GM12878 (cell line): ENCODE measurements around the gene CUL5. TPM values are rescaled to one million over a fixed set of nuclear protein-coding genes. Genes with fewer than 3 reads are reported as not detected.

Experiments used
- ATAC-seq: fragments of 200-7000 bp; cut with Tn5 transposase; 3 replicates; pipeline ENCODE4 v1.9.1; 2020; ENCODE audit warnings: mild to moderate bottlenecking, moderate library complexity
- BruUV-seq: library from RNA; stranded (reverse); fragments of 400-500 nt; replicated peaks from 2 replicates; lab custom pipeline; 2021; lab: Mats Ljungman, UMichigan
- CTCF ChIA-PET: fragments of 300-600 bp; sonication (Branson Sonifier 250); formaldehyde crosslinking; extraction: SDS; loops from one replicate; lab custom pipeline; 2021; ENCODE audit warnings: inconsistent platforms; lab: Yijun Ruan, JAX
- POLR2A ChIA-PET: fragments of 350-600 bp; formaldehyde crosslinking; extraction: SDS; loops from one replicate; lab custom pipeline; 2021; ENCODE audit warnings: inconsistent platforms; lab: Charles Lee
- RAD21 ChIA-PET: fragments of 300-600 bp; sonication (Branson Sonifier 250); formaldehyde crosslinking; loops from one replicate; lab custom pipeline; 2023; ENCODE audit warnings: antibody characterized with exemption; ENCODE audit not compliant: unreplicated experiment; lab: Charles Lee
- SMC1A ChIA-PET: fragments of 300-600 bp; sonication (Branson Sonifier 250); formaldehyde crosslinking; loops from one replicate; lab custom pipeline; 2023; ENCODE audit not compliant: unreplicated experiment, uncharacterized antibody; lab: Charles Lee
- DNase-seq: peaks from one replicate; pipeline ENCODE4 v3.0.0-alpha.2; 2011; ENCODE audit warnings: low read depth, low spot score
- FAIRE-seq: peaks from 3 replicates; lab custom pipeline; 2011; peaks lifted over from hg19 to GRCh38; lab: Jason Lieb, UNC
- H2AFZ ChIP-seq: 2 replicates; pipeline ENCODE4 v1.6.0; 2011; ENCODE audit warnings: low read depth, low read length, control low read depth; ENCODE audit not compliant: control insufficient read depth
- H3K27ac ChIP-seq: 2 replicates; pipeline ENCODE4 v1.5.1; 2011; ENCODE audit warnings: control low read depth; ENCODE audit not compliant: control insufficient read depth, insufficient read depth
- H3K27me3 ChIP-seq, 2 experiments: replicated peaks in 1 of 2; 2 replicates each; pipeline versions ENCODE4 v1.6.0 to v1.6.1; 2011; ENCODE audit warnings: low read length in 1 of 2; ENCODE audit not compliant: control insufficient read depth in 2 of 2, insufficient read depth in 2 of 2
- H3K36me3 ChIP-seq, 2 experiments: 2 replicates each; pipeline ENCODE4 v1.5.1; 2011; ENCODE audit warnings: low read length in 1 of 2; ENCODE audit not compliant: control insufficient read depth in 2 of 2, insufficient read depth in 2 of 2
- H3K4me1 ChIP-seq: 2 replicates; pipeline ENCODE4 v1.6.1; 2011; ENCODE audit warnings: mild to moderate bottlenecking, low read length, moderate library complexity, mixed read lengths; ENCODE audit not compliant: control insufficient read depth, insufficient read depth
- H3K4me2 ChIP-seq: 2 replicates; pipeline ENCODE4 v1.6.0; 2011; ENCODE audit warnings: control low read depth; ENCODE audit not compliant: control insufficient read depth, insufficient read depth
- H3K4me3 ChIP-seq: fragments of 200-600 bp; sonication (generic); 2 replicates; pipeline ENCODE4 v1.5.1; 2016
- H3K79me2 ChIP-seq: 2 replicates; pipeline ENCODE4 v1.6.0; 2011; ENCODE audit warnings: low read length; ENCODE audit not compliant: control insufficient read depth, insufficient read depth
- H3K9ac ChIP-seq: 2 replicates; pipeline ENCODE4 v1.8.0; 2011; ENCODE audit warnings: low read length, control low read depth, mixed read lengths; ENCODE audit not compliant: control insufficient read depth, insufficient read depth
- H3K9me3 ChIP-seq: replicated peaks from 3 replicates; pipeline ENCODE4 v1.5.1; 2011; ENCODE audit warnings: mild to moderate bottlenecking, low read length; ENCODE audit not compliant: control insufficient read depth, insufficient read depth
- H4K20me1 ChIP-seq: 2 replicates; pipeline ENCODE4 v1.6.0; 2011; ENCODE audit not compliant: control insufficient read depth, insufficient read depth
- CHD4 ChIP-seq: fragments of 200-600 bp; sonication (generic); IDR thresholded peaks from 2 replicates; pipeline ENCODE4 v1.6.1; 2016; ENCODE audit warnings: mild to moderate bottlenecking
- MLLT1 ChIP-seq: fragments of 450-650 bp; IDR thresholded peaks from 2 replicates; pipeline ENCODE4 v1.6.1; 2016; ENCODE audit warnings: mild to moderate bottlenecking
- MYC ChIP-seq: IDR thresholded peaks from 2 replicates; pipeline ENCODE4 v1.6.1; 2011; ENCODE audit warnings: mild to moderate bottlenecking, low read length, moderate library complexity, inconsistent platforms; ENCODE audit not compliant: insufficient read depth, insufficient replicate concordance, insufficient read length, severe bottlenecking
- NRF1 ChIP-seq: conservative IDR thresholded peaks from 2 replicates; pipeline ENCODE4 v1.6.1; 2011; ENCODE audit warnings: mild to moderate bottlenecking, low read depth, low read length, improper control_type of control experiment
- PAX8 ChIP-seq: fragments of 450-650 bp; IDR thresholded peaks from 2 replicates; pipeline ENCODE4 v1.6.1; 2017; ENCODE audit warnings: mild to moderate bottlenecking, moderate library complexity
- SIN3A ChIP-seq: IDR thresholded peaks from 2 replicates; pipeline ENCODE4 v1.6.1; 2012; ENCODE audit warnings: low read depth, low read length, improper control_type of control experiment
- SKIL ChIP-seq: fragments of 450-650 bp; IDR thresholded peaks from 2 replicates; pipeline ENCODE4 v1.6.1; 2017; ENCODE audit warnings: mild to moderate bottlenecking, low read depth, inconsistent platforms; ENCODE audit not compliant: poor library complexity, severe bottlenecking
- SMC3 ChIP-seq: IDR thresholded peaks from 2 replicates; pipeline ENCODE4 v1.6.1; 2011; ENCODE audit warnings: low read length, improper control_type of control experiment, borderline replicate concordance
- ZBTB33 ChIP-seq: fragments of 450-650 bp; IDR thresholded peaks from 2 replicates; pipeline ENCODE4 v1.6.1; 2017; ENCODE audit warnings: mild to moderate bottlenecking
- ZBTB4 ChIP-seq: fragments of 450-650 bp; formaldehyde crosslinking; IDR thresholded peaks from 2 replicates; pipeline ENCODE4 v1.4.0; 2022; ENCODE audit warnings: mild to moderate bottlenecking, moderate library complexity
- WGBS: methylation state at CpG from one replicate; pipeline ENCODE4 v1.1.6; 2016; ENCODE audit warnings: low lambda C conversion rate; ENCODE audit not compliant: insufficient replicate concordance, insufficient coverage; ENCODE audit errors: missing lambda C conversion rate; 5-methylcytosine and 5-hydroxymethylcytosine counted together
- in situ Hi-C: fragments of 300-500 bp; cut with MboI; formaldehyde crosslinking; loops from 9 replicates; pipeline ENCODE4 v1.14.3; 2018; ENCODE audit warnings: mixed read lengths
- intact Hi-C: fragments of 100-400 bp; cut with micrococcal nuclease; formaldehyde crosslinking; loops from one replicate; pipeline ENCODE4 v1.14.2; 2022; ENCODE audit not compliant: unreplicated experiment
- polyA plus RNA-seq, 11 experiments: library from polyadenylated mRNA; depleted of rRNA in 4 of 11; unstranded in 6 of 11; stranded (reverse) in 5 of 11; fragments of >200 nt; fragmentation: Nextera tagmentation in 4 of 11; fragmentation: Illumina TruSeq in 1 of 11; extraction: Ambion mirVana in 4 of 11; extraction: Trizol in 1 of 11; gene quantifications; 1 replicate in 1 of 11; 2 replicates in 10 of 11; pipeline versions ENCODE4 v1.2.1 to v1.2.3, GENCODE V29; 2011 to 2016; ENCODE audit warnings: inconsistent platforms in 2 of 11, missing spikeins in 2 of 11, low read depth in 1 of 11
- total RNA-seq, 4 experiments: library from RNA; depleted of rRNA in 3 of 4; stranded (reverse); fragments of >200 nt in 3 of 4; fragmentation: Illumina TruSeq in 1 of 4; extraction: Trizol in 1 of 4; gene quantifications; 2 replicates each; pipeline versions ENCODE4 v1.2.1 to v1.2.3, GENCODE V29; 2013 to 2021

Gene CUL5
- total and polyA plus RNA-seq, 10 of the 15 experiments (the other 5 are each of a cell fraction or from before 2014, with no cell fraction given): 9.1 to 37.6 (median 18.3) TPM

GRCh38 chr11:108101090-108101775 lies 92.5 kb downstream of the CUL5 start:
- intact Hi-C loops: no loop called here
- H3K27ac ChIP-seq: no peak overlapping the region
- ATAC-seq (no peak), FAIRE-seq (no peak)
- H3K79me2 ChIP-seq: no peaks in the 10 kb centered on the region
- H3K4me3 ChIP-seq: no peak overlapping the region
- no peaks in the 10 kb centered on the region for H3K27me3 ChIP-seq
- no peak overlapping the region for H2AFZ ChIP-seq
- in situ Hi-C loops: no loop called here
- CTCF ChIA-PET: interaction anchor here (1.1 to 2.2 kb wide), 2 partner anchors 17 to 92 kb away, joined by 4 to 5 read pairs; partner anchors contain the start of gene CUL5
- POLR2A ChIA-PET: no interaction called here
- H3K9me3 ChIP-seq: no peaks in the 10 kb centered on the region
- no TSS peak for BruUV-seq
- RAD21 ChIA-PET: no interaction called here
- TF ChIP-seq NRF1: no peak
- no peak for TF ChIP-seq PAX8
- TF ChIP-seq SMC3: no peak
- TF ChIP-seq CHD4: no peak
- TF ChIP-seq MLLT1: no peak
- TF ChIP-seq ZBTB33: no peak
- no peak for TF ChIP-seq SIN3A
- TF ChIP-seq SKIL: no peak
- TF ChIP-seq MYC: no peak
- TF ChIP-seq ZBTB4 (CRISPR knock-in tag): no peak
- TF ChIP-seq, all 136 proteins: peak for 0
- Histone ChIP-seq H3K4me1 (no peaks in the 10 kb centered on the region), H4K20me1 (no peaks in the 10 kb centered on the region), H3K9ac (no peak overlapping the region), H3K4me2 (no peak overlapping the region), H3K36me3 (peaks cover 0 to 16% of the 10 kb centered on the region in 2 experiments; a peak in 3 of 4 replicates)
- WGBS: 94% methylated on average over 1 of the region's 1 CpG
- no peak for DNase-seq
- SMC1A ChIA-PET: interaction anchor here (1.2 to 1.7 kb wide), 3 partner anchors 12 to 101 kb away, joined by 3 to 5 read pairs (median 3); partner anchors contain the start of gene CUL5
